GM23338 (cell line): ENCODE results near the gene PRKAA2. TPM values are rescaled to one million over a fixed set of nuclear protein-coding genes. Genes with fewer than 3 reads are reported as not detected.

Experiments used
- ATAC-seq: fragments of 200-7000 bp; cut with Tn5 transposase; 3 replicates; pipeline ENCODE4 v1.9.1; 2020
- DNase-seq: peaks from one replicate; pipeline ENCODE4 v3.0.0-alpha.2; 2015; ENCODE audit warnings: low spot score
- H2AFZ ChIP-seq: fragments of 200-600 bp; sonication (generic); 2 replicates; pipeline ENCODE4 v1.8.0; 2016; ENCODE audit warnings: antibody characterized with exemption, mild to moderate bottlenecking, moderate library complexity
- H3F3A ChIP-seq: fragments of 200-600 bp; sonication (generic); replicated peaks from 2 replicates; pipeline ENCODE4 v1.8.0; 2017; ENCODE audit warnings: antibody characterized with exemption, mixed run types, low read depth
- H3K27ac ChIP-seq: fragments of 200-600 bp; sonication (generic); 2 replicates; pipeline ENCODE4 v1.6.1; 2016; ENCODE audit warnings: low read depth
- H3K27me3 ChIP-seq: fragments of 200-600 bp; sonication (generic); 2 replicates; pipeline ENCODE4 v1.8.0; 2016; ENCODE audit warnings: mild to moderate bottlenecking, mixed run types, moderate library complexity; ENCODE audit not compliant: insufficient read depth
- H3K36me3 ChIP-seq: fragments of 200-600 bp; sonication (generic); 2 replicates; pipeline ENCODE4 v1.8.0; 2016; ENCODE audit warnings: mild to moderate bottlenecking; ENCODE audit not compliant: insufficient read depth
- H3K4me1 ChIP-seq: fragments of 200-600 bp; sonication (generic); 2 replicates; pipeline ENCODE4 v1.8.0; 2016; ENCODE audit warnings: mild to moderate bottlenecking, moderate library complexity; ENCODE audit not compliant: insufficient read depth
- H3K4me2 ChIP-seq: fragments of 200-600 bp; sonication (generic); 2 replicates; pipeline ENCODE4 v1.7.1; 2017; ENCODE audit warnings: mixed run types
- H3K4me3 ChIP-seq: fragments of 200-600 bp; sonication (generic); 2 replicates; pipeline ENCODE4 v1.6.1; 2016; ENCODE audit warnings: mixed run types
- H3K79me2 ChIP-seq: fragments of 200-600 bp; sonication (generic); replicated peaks from 2 replicates; pipeline ENCODE4 v1.8.0; 2017; ENCODE audit warnings: mild to moderate bottlenecking; ENCODE audit not compliant: insufficient read depth
- H3K9me2 ChIP-seq: fragments of 200-600 bp; sonication (generic); 2 replicates; pipeline ENCODE4 v1.8.0; 2017; ENCODE audit not compliant: insufficient read depth
- H4K20me1 ChIP-seq: fragments of 200-600 bp; sonication (generic); replicated peaks from 2 replicates; pipeline ENCODE4 v1.8.0; 2017; ENCODE audit warnings: mild to moderate bottlenecking; ENCODE audit not compliant: insufficient read depth
- H3K27ac Mint-ChIP-seq: 2 replicates; pipeline ENCODE4 v1.8.0; 2020; ENCODE audit warnings: inconsistent platforms, mild to moderate bottlenecking, moderate library complexity, mixed read lengths
- H3K27me3 Mint-ChIP-seq: 3 replicates; pipeline ENCODE4 v1.8.0; 2022; ENCODE audit warnings: low read depth, mild to moderate bottlenecking, moderate library complexity, mixed read lengths, inconsistent platforms; ENCODE audit not compliant: insufficient read depth, poor library complexity
- H3K36me3 Mint-ChIP-seq: 3 replicates; pipeline ENCODE4 v1.8.0; 2021; ENCODE audit warnings: low read depth, mild to moderate bottlenecking, inconsistent platforms, moderate library complexity, mixed read lengths
- H3K4me1 Mint-ChIP-seq: 3 replicates; pipeline ENCODE4 v1.8.0; 2020; ENCODE audit warnings: mild to moderate bottlenecking, inconsistent platforms, mixed read lengths
- H3K4me3 Mint-ChIP-seq: 3 replicates; pipeline ENCODE4 v1.8.0; 2021; ENCODE audit warnings: moderate library complexity, mild to moderate bottlenecking, inconsistent platforms, mixed read lengths
- H3K9me3 Mint-ChIP-seq: 3 replicates; pipeline ENCODE4 v1.8.0; 2020; ENCODE audit warnings: moderate library complexity, mild to moderate bottlenecking, inconsistent platforms, mixed read lengths
- CREB1 ChIP-seq: fragments of 250-450 bp; sonication (Bioruptor Pico); IDR thresholded peaks from 2 replicates; pipeline ENCODE4 v1.5.0; 2020; ENCODE audit warnings: low read depth, mild to moderate bottlenecking, moderate library complexity
- EZH2phosphoT487 ChIP-seq: fragments of 200-600 bp; sonication (generic); IDR thresholded peaks from one replicate; pipeline ENCODE4 v1.8.1; 2018; ENCODE audit warnings: antibody characterized with exemption; ENCODE audit not compliant: unreplicated experiment
- JUNB ChIP-seq: IDR thresholded peaks from one replicate; pipeline ENCODE4 v1.6.1; 2016; ENCODE audit warnings: antibody characterized with exemption; ENCODE audit not compliant: unreplicated experiment
- NANOG ChIP-seq: IDR thresholded peaks from 2 replicates; pipeline ENCODE4 v1.6.1; 2016; ENCODE audit warnings: antibody characterized with exemption, borderline replicate concordance
- POLR2AphosphoS5 ChIP-seq: IDR thresholded peaks from 2 replicates; pipeline ENCODE4 v1.6.1; 2016; ENCODE audit warnings: antibody characterized with exemption, low read depth
- ZNF331 ChIP-seq: fragments of 250-450 bp; sonication (Bioruptor Pico); IDR thresholded peaks from 2 replicates; pipeline ENCODE4 v1.5.0; 2020; ENCODE audit warnings: low read depth, mild to moderate bottlenecking, moderate library complexity
- ZNF462 ChIP-seq: fragments of 250-450 bp; sonication (Bioruptor Pico); IDR thresholded peaks from 2 replicates; pipeline ENCODE4 v1.5.0; 2020; ENCODE audit warnings: mild to moderate bottlenecking, moderate library complexity
- polyA plus RNA-seq: library from polyadenylated mRNA; unstranded; fragments of >200 nt; fragmentation: Nextera tagmentation; extraction: Ambion mirVana; gene quantifications from 2 replicates; pipeline ENCODE4 v1.2.1, GENCODE V29; 2016
- total RNA-seq: library from RNA; depleted of rRNA; stranded (reverse); fragments of >200 nt; shearing (Covaris generic); gene quantifications from 2 replicates; pipeline ENCODE4 v1.2.3, GENCODE V29; 2014
- TF ChIP-seq, protein P1 (sequence below), 2 experiments: fragments of 200-600 bp in 1 of 2; sonication (generic) in 1 of 2; conservative IDR thresholded peaks; 2 replicates each; pipeline versions ENCODE4 v1.5.1 to v1.6.1; 2016 to 2017; ENCODE audit warnings: antibody characterized with exemption in 2 of 2, low read depth in 2 of 2, mild to moderate bottlenecking in 2 of 2, moderate library complexity in 1 of 2

The PRKAA2 gene
- total and polyA plus RNA-seq, 2 experiments from 2014 or later: 3.0 to 8.7 TPM

- no peak for TF ChIP-seq ZNF462
- TF ChIP-seq EZH2phosphoT487: no peak
These were observed 5.9 kb upstream of the PRKAA2 start (continued) for GRCh38 chr1:56639211-56639610.

- Mint-ChIP-seq H3K27ac (no peak overlapping the region), H3K9me3 (no peaks in the 10 kb centered on the region), H3K4me3 (peak overlapping the region; percentile 88), H3K4me1 (peaks cover 12% of the 10 kb centered on the region), H3K27me3 (peaks cover 18% of the 10 kb centered on the region), H3K36me3 (no peaks in the 10 kb centered on the region)
- DNase-seq: no peak
- no peak overlapping the region for H3K27ac ChIP-seq
- ATAC-seq: no peak
- peaks cover 7% of the 10 kb centered on the region for H3K4me1 ChIP-seq
- H3K4me2 ChIP-seq: no peak overlapping the region; the same call in 1 of the 2 replicates
- peaks cover 17% of the 10 kb centered on the region; the same call in 1 of the 2 replicates for H3K79me2 ChIP-seq
- H3F3A ChIP-seq: peaks cover 7% of the 10 kb centered on the region; the same call in 1 of the 2 replicates
- no peaks in the 10 kb centered on the region for H3K9me2 ChIP-seq
- H3K27me3 ChIP-seq: peaks cover 53% of the 10 kb centered on the region
- no peak overlapping the region for H2AFZ ChIP-seq
- no peaks in the 10 kb centered on the region for H3K36me3 ChIP-seq
- no peaks in the 10 kb centered on the region for H4K20me1 ChIP-seq
- peak overlapping the region; percentile 79; the same call in 1 of the 2 replicates for H3K4me3 ChIP-seq
- TF ChIP-seq POLR2AphosphoS5 (no peak), ZNF331 (CRISPR knock-in tag) (no peak), NANOG (no peak), EZH2phosphoT487 (no peak), JUNB (no peak), ZNF462 (no peak), CREB1 (no peak)
- TF ChIP-seq, protein P1, sequence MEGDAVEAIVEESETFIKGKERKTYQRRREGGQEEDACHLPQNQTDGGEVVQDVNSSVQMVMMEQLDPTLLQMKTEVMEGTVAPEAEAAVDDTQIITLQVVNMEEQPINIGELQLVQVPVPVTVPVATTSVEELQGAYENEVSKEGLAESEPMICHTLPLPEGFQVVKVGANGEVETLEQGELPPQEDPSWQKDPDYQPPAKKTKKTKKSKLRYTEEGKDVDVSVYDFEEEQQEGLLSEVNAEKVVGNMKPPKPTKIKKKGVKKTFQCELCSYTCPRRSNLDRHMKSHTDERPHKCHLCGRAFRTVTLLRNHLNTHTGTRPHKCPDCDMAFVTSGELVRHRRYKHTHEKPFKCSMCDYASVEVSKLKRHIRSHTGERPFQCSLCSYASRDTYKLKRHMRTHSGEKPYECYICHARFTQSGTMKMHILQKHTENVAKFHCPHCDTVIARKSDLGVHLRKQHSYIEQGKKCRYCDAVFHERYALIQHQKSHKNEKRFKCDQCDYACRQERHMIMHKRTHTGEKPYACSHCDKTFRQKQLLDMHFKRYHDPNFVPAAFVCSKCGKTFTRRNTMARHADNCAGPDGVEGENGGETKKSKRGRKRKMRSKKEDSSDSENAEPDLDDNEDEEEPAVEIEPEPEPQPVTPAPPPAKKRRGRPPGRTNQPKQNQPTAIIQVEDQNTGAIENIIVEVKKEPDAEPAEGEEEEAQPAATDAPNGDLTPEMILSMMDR (conservative IDR thresholded peaks at IDR 0.05; ENCODE audit: low read depth in 2 of 2): no peak
These were observed 1.5 kb upstream of the PRKAA2 start for GRCh38 chr1:56643661-56644060.
